HG02642 (cell line): ENCODE measurements around the gene ERCC5.

ENCODE experiments used
- ATAC-seq: cut with Tn5 transposase; IDR thresholded peaks from one replicate; pipeline ENCODE4 v1.9.1; 2021; ENCODE audit warnings: mild to moderate bottlenecking; ENCODE audit not compliant: unreplicated experiment, poor library complexity

ERCC5 gene

DNA sequence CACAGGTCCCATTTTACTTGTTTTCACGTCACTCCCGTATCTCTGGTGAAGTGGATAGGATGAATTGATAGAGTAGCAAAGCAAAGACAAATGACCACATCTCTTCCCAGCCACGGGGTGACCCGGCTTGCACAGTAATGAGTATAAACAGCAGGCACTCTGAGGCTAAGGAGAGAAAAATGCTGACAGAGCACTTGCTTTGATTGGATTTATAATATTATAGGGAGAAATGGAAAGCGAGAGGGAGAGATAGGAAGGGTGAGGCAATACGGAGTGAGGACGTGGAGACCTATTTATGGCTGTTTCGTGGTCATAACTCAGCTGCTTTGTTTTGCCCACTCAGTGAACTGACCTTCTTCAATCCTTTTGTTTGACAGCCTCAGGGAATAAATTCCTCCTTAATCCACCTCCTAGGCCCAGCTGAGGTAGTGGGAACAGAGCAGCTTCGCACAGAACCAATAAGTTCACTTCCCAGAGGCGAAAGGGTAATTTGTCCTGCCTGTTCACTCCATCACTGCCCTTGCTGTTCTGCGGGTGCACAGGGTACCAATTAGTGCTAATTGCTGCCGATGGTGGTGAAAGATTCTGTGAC is 68.6 kb downstream of the ERCC5 start:
- no peak for ATAC-seq

DNA sequence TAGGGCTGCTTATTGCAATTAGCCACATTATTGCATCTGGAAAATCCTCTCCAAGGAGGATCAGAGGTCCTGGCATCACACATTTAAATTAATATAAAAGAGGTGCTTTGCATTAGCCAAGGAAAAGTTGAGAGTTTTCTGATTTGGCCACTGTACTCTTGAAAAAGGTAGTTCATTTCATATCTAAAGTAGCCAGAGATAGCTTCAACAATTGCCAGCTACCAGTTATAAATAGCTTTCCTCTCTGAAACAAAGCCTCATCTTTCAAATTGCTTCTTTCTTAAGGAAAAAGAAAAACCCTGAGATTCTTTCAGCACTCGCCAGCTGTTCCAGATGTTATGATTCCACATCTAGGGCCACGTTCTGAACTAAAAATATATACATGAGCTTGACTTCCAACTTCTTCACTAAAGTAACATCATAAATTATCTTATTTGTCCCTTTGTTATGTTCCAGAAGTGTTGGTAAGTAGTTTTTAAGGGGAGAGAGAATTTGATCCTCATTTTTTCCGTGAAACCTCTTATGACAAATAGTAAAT is 69.6 kb downstream of the ERCC5 start:
- ATAC-seq: no peak

DNA sequence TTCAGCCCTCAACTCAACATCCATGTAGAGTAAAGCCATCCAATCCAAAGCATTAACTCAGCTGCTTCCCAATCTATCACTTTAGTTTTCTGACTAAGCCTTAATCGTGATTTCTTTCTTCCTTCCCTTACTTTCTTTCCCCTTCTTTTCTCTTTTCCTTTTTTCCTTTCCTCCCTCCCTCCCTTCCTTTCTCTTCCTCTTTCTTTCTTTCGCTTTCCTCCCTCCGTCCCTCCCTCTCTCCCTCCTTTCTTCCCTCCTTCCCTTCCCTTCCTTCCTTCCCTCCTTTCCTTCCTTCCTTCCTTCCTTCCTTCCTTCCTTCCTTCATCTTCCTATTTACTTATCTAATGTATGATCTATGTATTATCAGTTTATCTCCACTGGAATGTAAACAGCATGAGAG is 71.2 kb downstream of the ERCC5 start:
- ATAC-seq: no peak

DNA sequence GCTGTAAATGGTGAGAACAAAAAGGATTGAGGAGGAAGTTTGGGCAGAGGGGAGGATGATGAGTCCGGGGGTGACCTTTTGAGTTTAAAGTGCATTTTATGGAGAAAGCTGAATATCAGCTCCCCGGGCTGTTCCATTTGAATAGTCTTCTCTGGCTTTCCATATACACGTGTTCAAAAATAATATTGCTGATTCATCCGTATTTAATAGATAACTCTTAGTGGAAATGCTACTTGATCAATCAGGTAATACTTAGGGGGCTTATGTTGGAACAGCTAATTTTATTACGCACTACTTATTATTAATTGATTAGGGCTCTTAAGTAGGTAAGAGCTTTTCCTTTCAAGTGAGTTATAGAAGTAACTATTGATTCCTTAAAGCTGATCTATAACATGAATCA is 76.4 kb downstream of the ERCC5 start:
- ATAC-seq: no peak
